M059J (cell line): ENCODE results near the gene GALNT12. TPM values are rescaled to one million over a fixed set of nuclear protein-coding genes. Genes with fewer than 3 reads are reported as not detected.

Source experiments
- DNase-seq: peaks from one replicate; pipeline ENCODE4 v3.0.0-alpha.2; 2012; ENCODE audit warnings: low read depth
- total RNA-seq: library from RNA; depleted of rRNA; stranded (reverse); fragments of >200 nt; shearing (Covaris generic); gene quantifications from 2 replicates; pipeline ENCODE4 v1.2.3, GENCODE V29; 2014; rRNA removed

GALNT12 gene
- total RNA-seq, result 0.76 and 0.81 TPM in 2 replicates

- DNase-seq, result no peak
Measured at GRCh38 chr9:98807070-98807813, at the start of gene GALNT12. Gene GALNT12 (plus strand): TSS chr9:98807670. CDS start chr9:98807699, 29 bp downstream.

- DNase-seq, result no peak
Measured at GRCh38 chr9:98760231-98760630, 47.2 kb upstream of the GALNT12 start.

DNA sequence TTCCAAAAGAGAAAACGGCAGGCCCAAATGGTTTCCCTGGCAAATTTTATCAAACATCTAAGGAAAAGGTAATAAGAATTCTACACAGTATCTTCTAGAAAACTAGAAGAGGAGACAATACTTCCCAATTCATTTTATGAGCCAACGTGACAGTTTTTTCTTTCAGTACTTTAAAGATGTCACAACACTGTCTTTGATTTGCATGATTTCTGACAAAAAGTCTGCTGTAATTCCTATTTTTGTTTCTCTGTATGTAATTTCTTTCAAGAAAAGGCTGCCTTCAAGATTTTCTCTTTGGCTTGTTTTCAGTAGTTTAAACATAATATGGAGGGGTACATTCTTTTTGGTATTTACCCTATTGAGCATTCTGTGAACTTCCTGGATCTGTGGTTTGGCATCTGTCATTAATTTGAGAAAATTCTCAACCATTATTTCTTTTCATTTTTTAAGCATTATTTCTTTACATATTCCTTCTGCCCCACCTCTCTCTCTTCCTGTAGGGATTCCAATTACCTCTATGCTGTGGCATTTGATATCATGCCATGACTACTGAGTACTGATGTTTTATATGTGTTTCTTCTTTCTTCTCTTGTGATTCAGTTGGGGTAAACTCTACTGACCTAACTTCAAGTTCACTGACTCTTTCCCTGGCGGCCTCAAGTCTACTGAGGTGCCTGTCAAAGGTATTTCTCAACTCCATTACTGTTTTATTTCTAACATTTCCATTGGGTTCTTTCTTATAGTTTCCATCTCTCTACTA lies 43.3 kb upstream of the GALNT12 start:
- no peak for DNase-seq

- no peak for DNase-seq
Measured at GRCh38 chr9:98765256-98765655, 42.2 kb upstream of the GALNT12 start.

DNA sequence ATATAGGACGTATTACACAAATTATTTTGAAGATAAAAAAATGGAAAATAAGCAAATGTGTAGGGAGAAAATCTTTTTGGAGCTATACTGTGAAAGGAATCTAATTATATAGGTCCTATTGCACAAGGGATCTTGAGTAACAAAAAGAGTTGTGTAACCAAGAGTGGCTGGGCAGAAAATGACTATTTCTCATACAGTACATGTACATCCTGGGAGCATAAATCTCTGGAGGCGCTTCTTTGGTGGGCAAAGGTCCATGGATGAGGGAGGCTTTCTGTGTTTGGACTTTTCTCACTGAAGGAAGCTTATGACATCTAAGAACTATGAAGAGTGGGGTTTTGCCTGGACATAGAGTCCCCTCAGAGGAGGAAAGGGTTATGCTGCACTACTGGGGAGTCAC lies 40.9 kb upstream of the GALNT12 start:
- no peak for DNase-seq

DNA sequence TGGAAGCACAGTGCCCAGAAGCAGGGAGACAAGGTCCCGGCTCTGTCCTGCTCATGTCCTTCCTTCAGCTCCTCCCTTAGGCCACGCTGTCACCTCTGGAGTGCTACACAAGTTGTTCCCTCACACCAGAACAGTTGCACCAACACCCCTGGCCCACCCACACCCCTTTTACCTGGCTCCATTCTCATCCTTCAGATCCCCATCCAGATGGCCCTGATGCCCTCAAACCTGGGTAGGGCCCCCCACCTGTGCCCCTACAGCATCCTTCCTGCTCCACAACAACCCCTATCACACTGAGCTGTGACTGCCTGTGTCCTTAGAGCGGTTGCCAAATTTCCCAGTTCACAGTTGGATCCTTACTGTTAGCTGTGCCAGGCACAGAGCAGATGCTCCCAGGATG lies 40.3 kb upstream of the GALNT12 start:
- no peak for DNase-seq

DNA sequence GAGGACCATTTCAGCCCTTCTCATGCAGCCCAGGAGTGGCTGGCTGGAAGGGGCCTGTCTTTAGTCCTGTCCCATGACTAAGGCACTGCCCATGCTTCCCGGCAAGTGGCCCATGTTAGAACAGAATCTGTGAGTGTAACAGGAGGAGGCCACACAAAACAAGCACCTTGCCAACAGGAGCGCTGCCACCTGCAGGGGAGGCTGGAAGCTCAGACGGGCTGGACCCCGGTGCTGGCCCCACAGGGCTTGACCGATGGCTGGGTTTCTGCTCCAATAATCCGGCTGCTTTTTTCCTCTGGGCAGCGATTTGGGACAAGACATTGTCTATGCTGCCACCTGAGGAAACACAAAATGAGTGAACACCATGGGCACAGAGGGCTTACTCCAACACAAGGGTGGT lies 39.6 kb upstream of the GALNT12 start:
- DNase-seq, result no peak

DNA sequence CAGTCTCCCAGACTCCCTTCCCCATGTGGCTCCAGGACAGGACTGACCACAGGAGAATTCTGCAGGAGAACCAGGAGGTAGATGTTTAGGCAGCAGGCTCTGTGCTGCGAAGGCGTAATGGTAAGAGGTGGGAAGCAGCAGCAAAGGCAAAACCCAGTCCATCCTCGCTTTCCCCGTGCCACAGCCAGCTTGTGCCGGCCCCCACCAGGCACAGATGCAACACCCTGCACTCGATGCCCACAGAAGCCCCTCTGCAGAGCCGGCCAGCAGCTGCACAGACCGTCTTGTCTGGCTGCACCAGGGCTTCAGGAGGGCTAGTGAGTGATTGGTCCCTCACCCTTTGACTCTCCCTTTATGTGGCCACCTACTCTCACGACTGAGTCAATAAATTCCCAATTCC lies 39.1 kb upstream of the GALNT12 start:
- no peak for DNase-seq

DNA sequence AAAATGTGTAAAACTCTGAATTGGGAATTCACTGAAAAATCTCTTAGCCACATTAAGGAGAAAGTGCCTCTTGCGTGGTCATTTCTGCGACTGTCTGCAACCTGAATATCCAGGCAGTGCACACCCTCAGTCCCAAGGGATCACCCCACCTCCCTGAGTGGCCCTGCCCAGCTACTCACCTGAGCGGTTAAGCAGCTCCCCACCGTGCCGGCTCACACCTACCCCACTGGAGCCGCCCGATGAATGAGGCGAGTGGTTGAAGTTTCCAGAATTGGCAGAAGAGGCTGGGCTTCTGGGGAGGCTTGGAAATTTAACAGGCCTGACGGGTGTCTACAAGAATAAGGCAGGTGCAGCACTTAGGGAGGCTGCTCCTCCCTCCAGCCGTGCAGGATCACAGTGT lies 36.8 kb upstream of the GALNT12 start:
- no peak for DNase-seq

DNA sequence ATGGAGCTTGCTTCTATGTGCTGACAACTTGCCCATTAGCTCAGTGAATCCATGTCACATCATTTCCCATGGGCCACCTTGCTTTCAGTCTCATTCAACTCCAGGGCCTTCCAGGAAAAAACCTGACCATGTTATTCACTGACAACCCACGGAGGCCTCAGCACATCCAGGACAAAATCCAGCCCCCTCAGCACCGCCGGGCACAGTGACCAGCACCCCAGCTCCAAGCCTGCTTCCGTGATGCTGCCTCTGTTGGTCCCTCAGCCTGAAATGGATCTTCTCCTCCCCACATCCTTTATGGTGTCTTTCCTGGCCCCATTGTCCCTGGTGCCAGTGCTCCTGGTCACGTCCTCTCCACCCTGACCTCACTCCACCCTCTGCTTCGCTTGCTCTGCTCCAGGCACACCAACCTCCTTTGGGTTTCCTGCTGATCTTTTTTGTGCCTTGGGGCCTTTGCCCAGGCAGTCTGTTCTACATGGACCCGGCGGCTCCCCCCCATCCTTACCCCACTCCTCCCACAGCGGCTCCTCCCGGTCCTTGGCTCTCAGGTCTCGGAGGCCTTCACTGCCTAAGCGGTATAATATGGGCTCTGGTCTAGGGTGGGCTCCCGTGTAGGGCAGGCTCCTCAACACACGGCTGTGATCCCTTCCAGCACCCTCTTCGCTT lies 36.1 kb upstream of the GALNT12 start:
- no peak for DNase-seq

- no peak for DNase-seq
Measured at GRCh38 chr9:98772364-98773155, 34.9 kb upstream of the GALNT12 start.

- DNase-seq, result no peak
Measured at GRCh38 chr9:98773721-98774120, 33.7 kb upstream of the GALNT12 start.

- peak; percentile 14 for DNase-seq
Measured at GRCh38 chr9:98774746-98775145, 32.7 kb upstream of the GALNT12 start.

- peak; percentile 56 for DNase-seq
Measured at GRCh38 chr9:98775831-98776441, 31.5 kb upstream of the GALNT12 start.

GRCh38 chr9:98777618-98778017 lies 29.9 kb upstream of the GALNT12 start:
- DNase-seq, result no peak

DNA sequence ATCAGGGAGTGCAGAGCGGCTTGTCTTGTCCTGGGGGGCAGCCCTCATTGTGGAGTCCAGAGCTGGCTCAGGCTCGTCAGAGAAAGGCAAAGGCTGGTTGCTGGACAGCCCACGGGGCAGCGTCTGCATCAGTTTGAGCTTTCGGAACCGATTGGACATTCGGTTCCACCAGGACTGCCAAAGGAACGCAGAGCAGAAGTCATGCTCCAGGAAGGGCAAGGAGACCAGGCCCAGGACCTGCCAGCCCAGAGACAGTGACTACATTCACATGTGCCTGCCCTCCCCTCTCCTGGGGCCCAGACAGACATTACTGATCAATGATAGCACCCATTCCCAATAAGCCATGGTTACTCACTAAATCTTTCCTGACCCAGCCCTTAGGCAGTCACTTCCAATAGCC lies 29.2 kb upstream of the GALNT12 start:
- DNase-seq, result no peak

- DNase-seq, result no peak
Measured at GRCh38 chr9:98778711-98779530, 28.5 kb upstream of the GALNT12 start.

- DNase-seq, result no peak
Measured at GRCh38 chr9:98780059-98780749, 27.3 kb upstream of the GALNT12 start.

DNA sequence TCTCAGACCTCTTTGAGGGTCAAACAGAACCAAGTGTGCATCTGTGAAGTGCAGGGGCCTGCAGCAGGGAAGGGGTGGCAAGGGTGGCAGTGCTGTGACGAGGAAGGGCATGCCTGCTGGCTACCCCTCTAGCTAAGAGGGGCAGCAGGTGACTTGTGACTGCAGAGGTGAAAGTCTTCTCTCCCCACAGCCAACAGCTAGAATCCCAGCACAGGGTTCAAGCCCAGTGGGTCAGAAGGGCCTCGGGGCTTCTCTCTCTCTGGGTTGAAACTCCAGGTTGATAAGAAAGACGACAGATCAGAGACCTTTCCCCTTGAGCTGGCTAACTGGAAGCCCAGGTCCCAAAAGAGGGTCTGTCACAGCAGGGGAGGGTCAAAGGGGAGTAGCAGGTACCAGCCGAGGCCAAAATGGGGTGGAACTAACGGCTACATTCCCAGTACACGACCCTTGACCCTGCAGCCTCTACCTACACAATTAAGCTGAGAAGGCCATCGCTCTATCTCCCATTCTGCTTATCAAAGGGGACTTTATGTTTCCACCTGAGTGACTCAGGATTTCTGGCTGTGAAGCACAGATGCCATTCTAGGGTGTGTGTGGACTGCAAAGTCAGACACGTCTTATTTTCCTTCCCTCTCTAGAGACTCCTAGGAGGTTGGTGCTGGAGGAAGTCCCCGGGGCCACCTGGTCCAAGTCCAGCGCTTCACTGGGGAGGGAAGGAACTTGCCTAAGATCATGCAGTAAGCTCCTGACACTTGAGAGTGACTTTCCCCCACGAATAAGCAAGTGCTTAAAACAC lies 25.7 kb upstream of the GALNT12 start:
- no peak for DNase-seq
